ENCODE measurements around the gene DNAH2. TPM values are rescaled to one million over a fixed set of nuclear protein-coding genes. Genes with fewer than 3 reads are reported as not detected.

Gene DNAH2
- polyA plus RNA-seq, 2 of the 4 experiments (the other 2 are of a cell fraction): 0.01 to 0.08 TPM

DNA sequence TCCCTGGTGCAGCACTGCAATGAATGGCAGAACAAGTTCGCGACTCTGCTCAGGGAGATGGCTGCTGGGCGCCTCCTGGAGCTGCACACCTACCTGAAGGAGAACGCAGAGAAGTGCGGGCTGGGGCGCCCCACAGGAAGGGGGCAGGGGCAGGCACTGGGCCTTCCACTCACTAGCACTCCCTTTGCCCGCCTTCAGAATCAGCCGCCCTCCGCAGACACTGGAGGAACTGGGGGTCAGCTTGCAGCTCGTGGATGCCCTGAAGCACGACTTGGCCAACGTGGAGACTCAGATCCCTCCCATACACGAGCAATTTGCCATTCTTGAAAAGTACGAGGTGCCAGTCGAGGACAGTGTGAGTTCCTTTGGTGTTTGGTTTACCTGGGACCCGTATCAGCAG lies 46.4 kb downstream of the DNAH2 start:
- ChIA-PET POLR2A (no interaction called here), CTCF (interaction anchor here (0.7 to 4.4 kb wide), 5 partner anchors 16 to 311 kb away, joined by 3 to 22 read pairs (median 6); no protein-coding TSS in a partner anchor)
- H3K4me1 ChIP-seq: no peaks in the 10 kb centered on the region
- no peak overlapping the region for H3K27ac ChIP-seq
- no peaks in the 10 kb centered on the region for H3K9me3 ChIP-seq
- H3K4me3 ChIP-seq: no peak overlapping the region
- 82% methylated on average over 16 of the region's 16 CpGs for WGBS (ENCODE audit: missing lambda C conversion rate)
- TF ChIP-seq NR3C1 (IDR thresholded peaks at IDR 0.05) (no peak), BHLHE40 (IDR thresholded peaks at IDR 0.05; ENCODE audit: low read depth, low read length) (no peak), ESRRA (IDR thresholded peaks at IDR 0.05; ENCODE audit: borderline replicate concordance, low read length) (no peak), RARB (CRISPR knock-in tag; IDR thresholded peaks at IDR 0.05) (no peak), GATA3 (IDR thresholded peaks at IDR 0.05; ENCODE audit: borderline replicate concordance) (no peak), RNF2 (IDR thresholded peaks at IDR 0.05; ENCODE audit: borderline replicate concordance, low read depth) (no peak), EP300 (IDR thresholded peaks at IDR 0.05) (no peak), MAZ (IDR thresholded peaks at IDR 0.05; ENCODE audit: borderline replicate concordance, low read depth, low read length) (no peak), CEBPB (IDR thresholded peaks at IDR 0.05) (no peak)
- TF ChIP-seq, protein P1, sequence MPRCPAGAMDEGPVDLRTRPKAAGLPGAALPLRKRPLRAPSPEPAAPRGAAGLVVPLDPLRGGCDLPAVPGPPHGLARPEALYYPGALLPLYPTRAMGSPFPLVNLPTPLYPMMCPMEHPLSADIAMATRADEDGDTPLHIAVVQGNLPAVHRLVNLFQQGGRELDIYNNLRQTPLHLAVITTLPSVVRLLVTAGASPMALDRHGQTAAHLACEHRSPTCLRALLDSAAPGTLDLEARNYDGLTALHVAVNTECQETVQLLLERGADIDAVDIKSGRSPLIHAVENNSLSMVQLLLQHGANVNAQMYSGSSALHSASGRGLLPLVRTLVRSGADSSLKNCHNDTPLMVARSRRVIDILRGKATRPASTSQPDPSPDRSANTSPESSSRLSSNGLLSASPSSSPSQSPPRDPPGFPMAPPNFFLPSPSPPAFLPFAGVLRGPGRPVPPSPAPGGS (IDR thresholded peaks at IDR 0.05): no peak
- TF ChIP-seq, protein P2, sequence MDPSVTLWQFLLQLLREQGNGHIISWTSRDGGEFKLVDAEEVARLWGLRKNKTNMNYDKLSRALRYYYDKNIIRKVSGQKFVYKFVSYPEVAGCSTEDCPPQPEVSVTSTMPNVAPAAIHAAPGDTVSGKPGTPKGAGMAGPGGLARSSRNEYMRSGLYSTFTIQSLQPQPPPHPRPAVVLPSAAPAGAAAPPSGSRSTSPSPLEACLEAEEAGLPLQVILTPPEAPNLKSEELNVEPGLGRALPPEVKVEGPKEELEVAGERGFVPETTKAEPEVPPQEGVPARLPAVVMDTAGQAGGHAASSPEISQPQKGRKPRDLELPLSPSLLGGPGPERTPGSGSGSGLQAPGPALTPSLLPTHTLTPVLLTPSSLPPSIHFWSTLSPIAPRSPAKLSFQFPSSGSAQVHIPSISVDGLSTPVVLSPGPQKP (IDR thresholded peaks at IDR 0.05; ENCODE audit: low read depth, low read length): no peak
- H3K4me2 ChIP-seq: no peak overlapping the region
- ATAC-seq (no peak), DNase-seq (ENCODE audit: low read depth in 1 of 2, low spot score in 1 of 2) (no peak), FAIRE-seq (no peak)

DNA sequence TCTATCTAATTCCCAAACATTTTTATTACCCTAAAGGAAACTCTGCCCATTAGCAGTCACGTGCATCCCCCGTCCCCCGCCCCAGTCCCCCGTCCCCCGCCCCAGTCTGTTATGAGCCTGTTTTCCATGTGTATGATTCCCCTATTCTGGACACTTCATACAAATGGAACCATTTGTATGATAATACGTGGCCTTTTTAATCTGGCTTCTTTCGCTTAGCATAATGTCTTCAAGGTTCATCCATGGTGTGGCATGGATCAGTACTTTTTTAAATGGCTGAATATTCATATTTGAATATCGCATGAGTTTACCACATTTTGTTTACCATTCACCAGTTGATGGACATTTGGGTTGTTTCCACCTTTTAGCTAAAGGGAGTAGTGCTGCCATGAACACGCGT lies 49.5 kb downstream of the DNAH2 start:
- no peak overlapping the region for H3K4me2 ChIP-seq

DNA sequence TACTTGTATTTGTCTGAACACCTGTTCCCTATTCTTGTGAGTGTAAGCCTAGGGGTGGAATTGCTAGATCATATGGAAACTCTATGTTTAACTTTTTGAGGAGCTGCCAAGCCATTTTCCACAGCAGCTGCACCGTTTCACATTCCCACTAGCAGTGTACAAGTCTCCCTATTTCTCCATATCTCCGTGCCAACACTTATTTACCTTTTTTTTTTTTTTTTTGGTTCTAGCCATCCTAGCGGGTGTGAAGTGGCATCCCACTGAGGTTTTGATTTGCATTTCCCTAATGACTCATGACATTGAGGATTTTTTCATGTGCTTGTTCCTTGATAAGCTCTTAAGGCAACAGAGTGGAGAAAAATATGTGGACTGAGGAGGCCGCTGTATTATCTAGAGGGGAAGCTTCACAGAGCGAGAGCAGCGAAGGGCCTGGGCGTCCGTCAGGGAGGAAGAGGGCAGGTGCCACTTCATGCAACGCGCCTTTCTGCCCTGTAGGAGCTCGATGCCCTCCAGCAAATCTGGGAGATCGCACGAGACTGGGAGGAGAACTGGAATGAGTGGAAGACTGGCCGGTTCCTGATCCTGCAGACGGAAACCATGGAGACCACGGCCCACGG lies 50.0 kb downstream of the DNAH2 start:
- Histone ChIP-seq H3K4me3 (no peak overlapping the region), H3K4me1 (no peaks in the 10 kb centered on the region), H3K4me2 (no peak overlapping the region), H3K27ac (no peak overlapping the region), H3K9me3 (no peaks in the 10 kb centered on the region)
- WGBS (ENCODE audit: missing lambda C conversion rate): 57% methylated on average over 17 of the region's 17 CpGs
- ChIA-PET POLR2A (interaction anchor here (0.8 kb wide), 1 partner anchor 81 kb away, joined by 6 read pairs; no protein-coding TSS in a partner anchor), CTCF (interaction anchor here (0.6 to 1.8 kb wide), 8 partner anchors 25 to 306 kb away, joined by 3 to 13 read pairs (median 5); no protein-coding TSS in a partner anchor)
- no peak for TF ChIP-seq RAD21 (conservative IDR thresholded peaks at IDR 0.05 in 1 of 2, IDR thresholded peaks at IDR 0.05 in 1 of 2)
- TF ChIP-seq, protein P3, sequence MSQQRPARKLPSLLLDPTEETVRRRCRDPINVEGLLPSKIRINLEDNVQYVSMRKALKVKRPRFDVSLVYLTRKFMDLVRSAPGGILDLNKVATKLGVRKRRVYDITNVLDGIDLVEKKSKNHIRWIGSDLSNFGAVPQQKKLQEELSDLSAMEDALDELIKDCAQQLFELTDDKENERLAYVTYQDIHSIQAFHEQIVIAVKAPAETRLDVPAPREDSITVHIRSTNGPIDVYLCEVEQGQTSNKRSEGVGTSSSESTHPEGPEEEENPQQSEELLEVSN (IDR thresholded peaks at IDR 0.05; ENCODE audit: borderline replicate concordance, low read depth): no peak
- no peak for TF ChIP-seq CBX2 (IDR thresholded peaks at IDR 0.05; ENCODE audit: borderline replicate concordance, low read depth)
- TF ChIP-seq JUNB (IDR thresholded peaks at IDR 0.05): no peak
- TF ChIP-seq HOXB5 (CRISPR knock-in tag; IDR thresholded peaks at IDR 0.05): no peak
- TF ChIP-seq HEYL (CRISPR knock-in tag; IDR thresholded peaks at IDR 0.05): no peak
- no peak for TF ChIP-seq ZSCAN20 (CRISPR knock-in tag; IDR thresholded peaks at IDR 0.05)
- no peak for TF ChIP-seq TFCP2L1 (CRISPR knock-in tag; IDR thresholded peaks at IDR 0.05)
- TF ChIP-seq, protein P1 (IDR thresholded peaks at IDR 0.05): no peak
- no peak for TF ChIP-seq POLR2AphosphoS2 (conservative IDR thresholded peaks at IDR 0.05; ENCODE audit: low read length)
- no peak for TF ChIP-seq NFE2L2 (conservative IDR thresholded peaks at IDR 0.05; ENCODE audit: low read length)
- TF ChIP-seq FOSB (CRISPR knock-in tag; IDR thresholded peaks at IDR 0.05): no peak
- no peak for TF ChIP-seq KDM5A (IDR thresholded peaks at IDR 0.05)
- TF ChIP-seq, protein P4, sequence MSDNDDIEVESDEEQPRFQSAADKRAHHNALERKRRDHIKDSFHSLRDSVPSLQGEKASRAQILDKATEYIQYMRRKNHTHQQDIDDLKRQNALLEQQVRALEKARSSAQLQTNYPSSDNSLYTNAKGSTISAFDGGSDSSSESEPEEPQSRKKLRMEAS (IDR thresholded peaks at IDR 0.05): no peak
- no peak for TF ChIP-seq SMC3 (IDR thresholded peaks at IDR 0.05)
- TF ChIP-seq RNF2 (IDR thresholded peaks at IDR 0.05; ENCODE audit: borderline replicate concordance, low read depth): no peak
- TF ChIP-seq EP300 (IDR thresholded peaks at IDR 0.05): no peak
- no peak for TF ChIP-seq POLR2A (IDR thresholded peaks at IDR 0.05; ENCODE audit: low read length)
- FAIRE-seq: no peak
- peak; percentile 27 to 48; a peak in 4 of 6 replicates for ATAC-seq
- no peak for DNase-seq (ENCODE audit: low read depth in 1 of 2, low spot score in 1 of 2)

More for the DNA sequence above, 49.5 kb downstream of the DNAH2 start:
- POLR2A ChIA-PET: interaction anchor here (0.8 kb wide), 1 partner anchor 81 kb away, joined by 6 read pairs; no protein-coding TSS in a partner anchor
- ATAC-seq (no peak), DNase-seq (ENCODE audit: low read depth in 1 of 2, low spot score in 1 of 2) (no peak), FAIRE-seq (peak; percentile 63)
- H3K4me3 ChIP-seq: no peak overlapping the region
- 65% methylated on average over 10 of the region's 10 CpGs for WGBS (ENCODE audit: missing lambda C conversion rate)
- no peaks in the 10 kb centered on the region for H3K4me1 ChIP-seq
- CTCF ChIA-PET: interaction anchor here (0.7 to 1.8 kb wide), 7 partner anchors 23 to 307 kb away, joined by 3 to 13 read pairs (median 5); no protein-coding TSS in a partner anchor
- H3K9me3 ChIP-seq: no peaks in the 10 kb centered on the region
- TF ChIP-seq SREBF2 (IDR thresholded peaks at IDR 0.05) (no peak), FOSB (CRISPR knock-in tag; IDR thresholded peaks at IDR 0.05) (no peak), CEBPB (IDR thresholded peaks at IDR 0.05) (no peak), RNF2 (IDR thresholded peaks at IDR 0.05; ENCODE audit: borderline replicate concordance, low read depth) (no peak), FOSL2 (IDR thresholded peaks at IDR 0.05) (no peak), FOSL2 (CRISPR knock-in tag; IDR thresholded peaks at IDR 0.05) (no peak), NFE2L2 (conservative IDR thresholded peaks at IDR 0.05; ENCODE audit: low read length) (no peak), MAZ (IDR thresholded peaks at IDR 0.05; ENCODE audit: borderline replicate concordance, low read depth, low read length) (no peak), KDM1A (IDR thresholded peaks at IDR 0.05; ENCODE audit: low read depth) (no peak)
- H3K27ac ChIP-seq: no peak overlapping the region

Data from A549 (cell line).